Measurements from ENCODE around the gene MCEE.

- TF ChIP-seq CTCF (IDR thresholded peaks at IDR 0.05) (no peak), POLR2A (IDR thresholded peaks at IDR 0.05) (no peak)
Observed at GRCh38 chr2:71126957-71127356, 3.1 kb downstream of the MCEE start.
